ENCODE results near the gene NIT1. TPM values are rescaled to one million over a fixed set of nuclear protein-coding genes. Genes with fewer than 3 reads are reported as not detected.
A peak's percentile ranks its signal among the peaks of the same experiment; 100 is the strongest.

NIT1 gene
- total RNA-seq, 1 donor from 2014 or later, result 35.9 TPM

- no peak for DNase-seq (ENCODE audit: low spot score in 2 of 2, unreplicated experiment in 2 of 2)
- peaks cover 21% of the 10 kb centered on the region for H3K4me1 Mint-ChIP-seq
These were observed 1.4 kb downstream of the NIT1 start for GRCh38 chr1:161119092-161119903.

DNA sequence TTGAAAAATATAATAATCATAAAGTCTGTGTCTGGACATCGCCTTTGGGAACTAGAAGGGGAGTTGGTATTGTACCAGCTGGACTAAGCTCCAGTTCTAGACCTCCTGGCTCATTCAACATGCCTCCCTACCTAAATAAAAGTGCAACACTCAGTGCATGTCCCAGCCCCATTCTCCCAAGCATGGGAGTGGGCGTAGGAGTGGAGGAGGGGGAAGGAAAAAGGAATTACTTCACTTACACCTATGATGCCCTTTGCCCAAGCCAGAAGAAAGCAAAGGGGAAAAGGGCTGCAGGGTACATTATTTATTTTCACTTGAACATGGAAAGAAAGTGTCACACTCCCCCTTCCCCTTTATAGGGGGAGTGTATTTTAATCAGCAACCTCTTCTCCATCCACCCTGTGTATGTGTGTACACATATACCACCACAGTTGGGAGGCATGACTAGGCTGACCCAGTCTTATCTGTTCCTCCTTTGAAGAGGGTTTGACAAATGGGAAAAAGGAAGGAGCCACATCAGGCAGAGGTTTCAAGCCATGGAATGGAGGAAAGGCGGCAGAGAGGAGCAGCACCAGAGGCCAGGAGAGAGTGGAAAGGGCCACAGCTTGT, 3.2 kb downstream of the NIT1 start:
- Mint-ChIP-seq H3K27me3 (ENCODE audit: low read depth) (no peaks in the 10 kb centered on the region), H3K9me3 (no peaks in the 10 kb centered on the region), H3K4me3 (no peak overlapping the region), H3K27ac (no peak overlapping the region), H3K36me3 (peaks cover 23% of the 10 kb centered on the region), H3K4me1 (peaks cover 21% of the 10 kb centered on the region)
- TF ChIP-seq, protein P1, sequence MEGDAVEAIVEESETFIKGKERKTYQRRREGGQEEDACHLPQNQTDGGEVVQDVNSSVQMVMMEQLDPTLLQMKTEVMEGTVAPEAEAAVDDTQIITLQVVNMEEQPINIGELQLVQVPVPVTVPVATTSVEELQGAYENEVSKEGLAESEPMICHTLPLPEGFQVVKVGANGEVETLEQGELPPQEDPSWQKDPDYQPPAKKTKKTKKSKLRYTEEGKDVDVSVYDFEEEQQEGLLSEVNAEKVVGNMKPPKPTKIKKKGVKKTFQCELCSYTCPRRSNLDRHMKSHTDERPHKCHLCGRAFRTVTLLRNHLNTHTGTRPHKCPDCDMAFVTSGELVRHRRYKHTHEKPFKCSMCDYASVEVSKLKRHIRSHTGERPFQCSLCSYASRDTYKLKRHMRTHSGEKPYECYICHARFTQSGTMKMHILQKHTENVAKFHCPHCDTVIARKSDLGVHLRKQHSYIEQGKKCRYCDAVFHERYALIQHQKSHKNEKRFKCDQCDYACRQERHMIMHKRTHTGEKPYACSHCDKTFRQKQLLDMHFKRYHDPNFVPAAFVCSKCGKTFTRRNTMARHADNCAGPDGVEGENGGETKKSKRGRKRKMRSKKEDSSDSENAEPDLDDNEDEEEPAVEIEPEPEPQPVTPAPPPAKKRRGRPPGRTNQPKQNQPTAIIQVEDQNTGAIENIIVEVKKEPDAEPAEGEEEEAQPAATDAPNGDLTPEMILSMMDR (IDR thresholded peaks at IDR 0.05; ENCODE audit: unreplicated experiment), result no peak
- no peak for DNase-seq (ENCODE audit: low spot score in 2 of 2, unreplicated experiment in 2 of 2)

More at GRCh38 chr1:161119092-161119903, 1.4 kb downstream of the NIT1 start:
- Mint-ChIP-seq H3K9me3 (no peaks in the 10 kb centered on the region), H3K36me3 (peaks cover 15% of the 10 kb centered on the region), H3K4me3 (peak overlapping the region; percentile 95), H3K27ac (peak overlapping the region; percentile 97), H3K27me3 (ENCODE audit: low read depth) (no peaks in the 10 kb centered on the region)
- TF ChIP-seq, protein P1 (IDR thresholded peaks at IDR 0.05; ENCODE audit: unreplicated experiment), result peak; percentile 28

- TF ChIP-seq, protein P1 (IDR thresholded peaks at IDR 0.05; ENCODE audit: unreplicated experiment), result no peak
- no peaks in the 10 kb centered on the region for H3K9me3 Mint-ChIP-seq
- H3K4me3 Mint-ChIP-seq, result no peak overlapping the region
- H3K4me1 Mint-ChIP-seq, result peaks cover 25% of the 10 kb centered on the region
- peaks cover 27% of the 10 kb centered on the region for H3K36me3 Mint-ChIP-seq
- DNase-seq (ENCODE audit: low spot score in 2 of 2, unreplicated experiment in 2 of 2), result no peak
- H3K27me3 Mint-ChIP-seq (ENCODE audit: low read depth), result no peaks in the 10 kb centered on the region
- no peak overlapping the region for H3K27ac Mint-ChIP-seq
These were observed 3.9 kb downstream of the NIT1 start for GRCh38 chr1:161121834-161122233.

GRCh38 chr1:161122967-161123366, 5.1 kb downstream of the NIT1 start:
- Mint-ChIP-seq H3K27me3 (ENCODE audit: low read depth) (no peaks in the 10 kb centered on the region), H3K27ac (no peak overlapping the region), H3K4me1 (peaks cover 30% of the 10 kb centered on the region), H3K4me3 (no peak overlapping the region), H3K36me3 (peaks cover 32% of the 10 kb centered on the region), H3K9me3 (no peaks in the 10 kb centered on the region)
- no peak for DNase-seq (ENCODE audit: low spot score in 2 of 2, unreplicated experiment in 2 of 2)
- TF ChIP-seq, protein P1 (IDR thresholded peaks at IDR 0.05; ENCODE audit: unreplicated experiment), result no peak

- Mint-ChIP-seq H3K9me3 (no peaks in the 10 kb centered on the region), H3K4me1 (peaks cover 36% of the 10 kb centered on the region), H3K4me3 (no peak overlapping the region), H3K36me3 (peaks cover 30% of the 10 kb centered on the region), H3K27ac (no peak overlapping the region), H3K27me3 (ENCODE audit: low read depth) (no peaks in the 10 kb centered on the region)
- DNase-seq (ENCODE audit: low spot score in 2 of 2, unreplicated experiment in 2 of 2), result no peak
- TF ChIP-seq, protein P1 (IDR thresholded peaks at IDR 0.05; ENCODE audit: unreplicated experiment), result no peak
These were observed 9.7 kb downstream of the NIT1 start for GRCh38 chr1:161127649-161128048.

Measured in mesothelial cell of epicardium (in vitro differentiated cells).